GM18502 (cell line): ENCODE data around the gene GTF2F1.
"Not testable (repeated sequence)": the region's sequence is repeated elsewhere in the genome, so short reads cannot be mapped to it uniquely, and the experiment has no call there.

Experiments
- ATAC-seq: cut with Tn5 transposase; IDR thresholded peaks from one replicate; pipeline ENCODE4 v1.9.1; 2021; ENCODE audit warnings: mild to moderate bottlenecking; ENCODE audit not compliant: unreplicated experiment, poor library complexity

GTF2F1 gene

GRCh38 chr19:6392221-6393073 is 517 bp downstream of the GTF2F1 start:
- ATAC-seq: peak; percentile 9

DNA sequence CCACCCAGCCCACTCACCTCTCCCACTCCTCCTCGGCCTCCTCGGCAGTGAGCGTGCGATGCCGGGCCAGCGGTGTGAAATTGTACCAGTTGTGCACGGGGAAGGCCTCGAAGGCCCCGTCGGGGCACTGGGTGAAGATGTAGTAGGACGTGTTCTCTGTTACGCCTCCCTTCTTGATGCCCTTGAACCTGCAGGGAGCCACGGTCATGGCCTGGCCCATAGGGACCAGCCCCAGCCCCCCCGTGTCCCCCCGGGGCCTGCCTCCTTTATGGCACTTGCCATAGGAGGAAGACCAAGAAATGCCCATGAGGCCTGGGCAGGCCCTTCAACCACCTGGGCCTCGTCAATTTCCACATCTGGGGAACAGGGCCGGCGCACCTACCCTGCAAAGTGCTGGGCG is 5.6 kb downstream of the GTF2F1 start:
- no peak for ATAC-seq

DNA sequence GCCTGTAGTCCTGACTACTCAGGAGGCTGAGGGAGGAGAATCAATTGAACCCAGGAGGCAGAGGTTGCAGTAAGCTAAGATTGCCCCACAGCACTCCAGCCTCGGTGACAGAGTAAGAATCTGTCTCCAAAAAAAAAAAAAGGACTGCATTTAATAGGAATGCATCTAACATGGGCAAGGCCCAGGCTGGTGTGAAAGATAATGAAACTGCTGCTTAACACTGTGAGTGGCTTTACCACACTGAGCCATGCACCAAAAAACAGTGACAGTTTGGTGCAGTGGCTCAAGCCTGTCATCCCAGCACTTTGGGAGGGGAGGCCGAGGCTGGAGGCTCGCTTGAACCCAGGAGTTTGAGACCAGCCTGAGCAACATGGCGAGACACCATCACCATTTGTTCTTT is 8.6 kb downstream of the GTF2F1 start:
- no peak for ATAC-seq

- no peak for ATAC-seq
These were observed 9.8 kb downstream of the GTF2F1 start for GRCh38 chr19:6383188-6383587.

DNA sequence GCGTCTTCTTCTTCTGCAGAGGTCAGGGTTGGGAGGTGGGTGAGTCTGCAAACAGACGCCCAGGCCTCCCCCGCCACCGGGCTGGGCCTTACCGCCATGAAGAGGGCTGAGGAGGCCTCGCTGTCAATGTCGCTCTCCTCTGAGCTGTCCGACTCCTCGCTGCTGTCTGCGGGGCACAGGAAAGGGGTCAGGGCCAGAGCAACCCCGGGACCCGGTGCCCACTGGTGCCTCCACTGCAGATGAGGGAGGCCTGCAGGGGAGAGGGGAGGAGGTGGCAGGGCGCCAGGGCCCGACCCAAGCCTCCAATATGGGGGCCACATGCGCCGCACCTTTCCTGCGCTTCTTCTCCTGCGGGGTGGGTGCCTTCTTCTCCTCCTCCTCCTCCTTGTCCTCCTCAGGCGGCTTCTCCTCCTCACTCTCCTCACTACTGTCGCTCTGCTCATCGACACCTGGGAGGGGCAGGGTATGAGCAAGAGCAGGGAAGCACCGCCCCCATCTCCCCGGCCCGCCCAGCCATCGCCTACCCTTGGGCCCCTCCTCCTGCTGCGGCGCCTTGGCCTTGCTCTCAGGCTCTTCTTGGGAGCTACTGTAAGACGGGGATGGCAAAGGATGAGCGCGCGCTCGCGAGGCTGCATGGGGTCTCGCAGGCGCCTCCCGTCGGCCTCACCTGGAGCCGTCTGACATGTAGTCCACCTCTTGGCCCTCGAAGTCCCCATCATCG is 11.8 kb downstream of the GTF2F1 start:
- ATAC-seq: no peak

DNA sequence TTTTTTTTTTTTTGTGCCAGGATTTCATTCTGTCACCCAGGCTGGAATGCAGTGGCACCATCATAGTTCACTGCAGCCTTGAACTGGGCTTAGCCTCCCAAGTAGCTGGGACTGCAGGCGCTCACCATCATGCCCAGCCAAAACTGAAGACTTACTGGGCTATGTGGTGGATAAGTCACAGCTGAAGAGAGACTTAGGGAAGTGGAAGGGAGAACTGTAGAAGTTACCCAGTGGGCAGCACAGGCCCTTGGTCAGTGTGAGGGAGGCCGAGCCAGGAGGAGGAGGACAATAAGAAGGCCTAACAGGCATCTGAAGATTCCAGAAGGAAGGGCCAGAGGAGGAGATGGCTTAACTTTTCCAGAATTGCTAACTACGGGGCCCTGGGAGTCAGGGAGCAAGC is 13.2 kb downstream of the GTF2F1 start:
- no peak for ATAC-seq

DNA sequence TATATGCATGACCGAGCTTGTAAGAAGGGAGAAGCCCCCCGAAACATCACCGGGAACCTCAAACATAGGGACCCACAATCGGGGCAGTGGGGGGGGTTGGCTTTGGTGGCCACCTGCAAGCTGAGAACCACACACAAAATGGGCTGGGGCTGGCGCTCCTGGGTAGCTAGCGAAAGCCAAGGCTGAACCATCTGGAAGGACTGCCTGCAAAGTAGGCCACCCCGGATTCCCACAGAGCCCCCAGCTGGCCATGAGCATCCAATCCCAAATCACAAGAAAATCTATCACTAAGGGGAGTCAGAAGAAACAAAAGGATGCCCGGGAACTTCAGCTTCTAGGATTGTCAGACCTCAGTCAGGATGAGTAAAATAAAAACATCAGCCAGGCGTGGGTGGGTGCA is 14.5 kb downstream of the GTF2F1 start:
- ATAC-seq: no peak

DNA sequence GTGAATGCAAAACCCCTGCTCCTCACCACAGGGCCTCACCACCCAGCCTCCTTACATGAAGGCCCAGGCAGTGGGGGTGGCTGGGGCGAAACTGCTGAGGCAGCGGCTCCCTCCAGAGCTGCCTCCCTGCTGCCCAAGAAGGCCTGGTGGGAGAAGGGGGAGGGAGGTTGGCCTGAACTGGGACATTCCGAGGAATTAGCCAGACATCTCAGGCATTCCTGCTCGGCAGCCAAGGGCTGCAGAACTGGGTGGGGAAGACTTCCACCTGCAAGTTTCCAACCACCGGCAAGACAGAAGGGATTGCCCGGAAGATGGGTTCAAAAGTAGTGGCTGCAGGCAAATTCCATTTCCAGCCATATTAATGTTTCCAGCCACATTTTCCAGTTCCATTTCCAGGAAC is 14.9 kb downstream of the GTF2F1 start:
- ATAC-seq: no peak

DNA sequence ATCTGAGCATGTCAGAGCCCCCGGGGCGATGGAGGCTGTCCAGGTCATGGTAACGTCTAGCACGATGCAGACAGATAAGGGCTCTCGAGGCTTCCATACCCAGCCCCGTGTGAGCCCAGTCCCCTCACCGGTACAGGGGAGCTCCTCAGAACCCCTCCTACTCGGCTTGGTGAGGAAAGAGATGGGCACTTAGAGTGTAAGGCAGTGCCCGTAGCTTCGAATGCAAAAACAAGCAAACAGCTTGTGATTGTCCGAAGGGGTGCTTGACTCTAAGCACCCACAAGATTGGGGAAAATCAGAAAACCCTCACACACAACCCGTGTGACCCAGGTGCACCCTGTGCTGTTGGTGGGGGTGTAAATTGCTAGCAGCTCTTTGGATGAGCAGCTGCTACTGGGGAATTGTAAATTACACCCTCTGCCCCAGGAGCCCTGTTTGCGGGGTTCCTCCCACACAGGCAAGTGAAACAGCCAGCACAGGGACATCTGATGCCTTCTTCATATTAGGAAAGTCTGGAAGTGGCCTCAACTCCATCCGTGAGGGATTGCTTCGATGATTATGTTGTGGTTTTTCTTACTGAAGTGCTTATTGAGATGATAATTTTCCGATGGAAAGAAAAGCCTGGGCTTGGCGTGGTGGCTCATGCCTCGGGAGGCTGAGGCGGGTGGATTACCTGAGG is 16.3 kb downstream of the GTF2F1 start:
- ATAC-seq: no peak

GRCh38 chr19:6375411-6376010 is 17.5 kb downstream of the GTF2F1 start, which contains the start of gene PSPN:
TSS of gene PSPN (minus strand) at chr19:6375933. CDS start at chr19:6375849, 84 bp downstream.
- no peak for ATAC-seq

GRCh38 chr19:6374711-6375410 is 18.1 kb downstream of the GTF2F1 start:
- ATAC-seq: no peak

- ATAC-seq: no peak
These were observed 18.7 kb downstream of the GTF2F1 start for GRCh38 chr19:6374161-6374709.

DNA sequence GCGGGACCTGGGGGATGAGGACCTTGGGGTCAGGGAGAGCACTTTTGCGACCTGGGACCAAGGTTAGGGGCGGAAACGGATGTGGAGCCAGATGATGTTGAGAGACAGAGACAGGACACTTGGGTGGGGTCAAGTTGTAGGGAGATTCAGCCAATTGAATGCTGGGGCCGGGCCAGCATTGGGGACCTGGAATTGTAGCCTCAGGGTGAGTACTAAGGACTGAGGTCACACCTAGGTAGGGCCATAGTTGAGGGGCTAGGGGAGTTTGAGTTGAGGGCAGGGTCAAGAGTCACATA is 19.2 kb downstream of the GTF2F1 start:
- no peak for ATAC-seq

- peak; percentile 59 for ATAC-seq
These were observed 19.7 kb downstream of the GTF2F1 start for GRCh38 chr19:6373096-6373812.

GRCh38 chr19:6372594-6373095 is 20.3 kb downstream of the GTF2F1 start, which contains the start of gene ALKBH7:
TSS of gene ALKBH7 (plus strand) at chr19:6372794. CDS start at chr19:6372821, 27 bp downstream.
- peak; percentile 70 for ATAC-seq

DNA sequence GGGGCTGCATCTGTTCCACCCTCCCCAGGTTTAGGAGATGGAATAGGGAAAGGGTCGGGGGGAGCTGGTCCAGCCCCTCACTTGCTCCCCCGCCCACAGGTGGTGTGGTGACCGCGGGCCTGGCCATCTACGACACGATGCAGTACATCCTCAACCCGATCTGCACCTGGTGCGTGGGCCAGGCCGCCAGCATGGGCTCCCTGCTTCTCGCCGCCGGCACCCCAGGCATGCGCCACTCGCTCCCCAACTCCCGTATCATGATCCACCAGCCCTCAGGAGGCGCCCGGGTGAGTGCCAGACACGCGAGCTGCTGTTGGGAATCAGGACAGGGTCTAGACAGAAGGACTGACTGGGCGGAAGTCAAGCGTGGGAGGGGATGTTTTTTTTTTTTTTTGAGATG is 28.6 kb downstream of the GTF2F1 start:
- ATAC-seq: no peak

DNA sequence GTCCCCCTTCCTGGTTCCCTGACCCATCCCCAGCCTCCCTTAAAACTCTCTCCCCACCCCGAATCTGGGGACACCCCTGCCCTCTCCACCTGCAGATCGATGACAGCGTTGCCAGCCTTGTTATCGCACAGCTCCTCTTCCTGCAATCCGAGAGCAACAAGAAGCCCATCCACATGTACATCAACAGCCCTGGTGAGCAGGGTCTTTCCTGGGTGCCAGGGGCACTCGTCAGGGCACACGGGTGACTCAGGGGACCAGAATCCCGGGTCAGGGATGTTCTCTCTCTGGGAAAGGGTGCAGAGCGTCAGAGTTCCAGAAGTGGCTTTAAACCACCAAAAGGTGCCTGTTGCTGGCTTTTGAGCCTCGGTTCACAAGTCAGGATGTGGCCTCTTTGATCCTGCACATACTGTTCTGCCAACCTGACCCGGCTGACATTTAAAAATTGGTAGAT is 30.6 kb downstream of the GTF2F1 start:
- ATAC-seq: no peak

GRCh38 chr19:6362027-6362350 is 31.0 kb downstream of the GTF2F1 start:
- no peak for ATAC-seq

GRCh38 chr19:6360857-6361216 is 32.1 kb downstream of the GTF2F1 start:
- ATAC-seq: not testable (repeated sequence)
